ENCODE measurements around the gene ZNF445. TPM values are rescaled to one million over a fixed set of nuclear protein-coding genes. Genes with fewer than 3 reads are reported as not detected.

ZNF445 gene
- total and polyA plus RNA-seq, 9 of the 15 experiments (the other 6 are each of a cell fraction or from before 2014, with no cell fraction given) = 1.2 to 26.9 (median 10.6) TPM

DNA sequence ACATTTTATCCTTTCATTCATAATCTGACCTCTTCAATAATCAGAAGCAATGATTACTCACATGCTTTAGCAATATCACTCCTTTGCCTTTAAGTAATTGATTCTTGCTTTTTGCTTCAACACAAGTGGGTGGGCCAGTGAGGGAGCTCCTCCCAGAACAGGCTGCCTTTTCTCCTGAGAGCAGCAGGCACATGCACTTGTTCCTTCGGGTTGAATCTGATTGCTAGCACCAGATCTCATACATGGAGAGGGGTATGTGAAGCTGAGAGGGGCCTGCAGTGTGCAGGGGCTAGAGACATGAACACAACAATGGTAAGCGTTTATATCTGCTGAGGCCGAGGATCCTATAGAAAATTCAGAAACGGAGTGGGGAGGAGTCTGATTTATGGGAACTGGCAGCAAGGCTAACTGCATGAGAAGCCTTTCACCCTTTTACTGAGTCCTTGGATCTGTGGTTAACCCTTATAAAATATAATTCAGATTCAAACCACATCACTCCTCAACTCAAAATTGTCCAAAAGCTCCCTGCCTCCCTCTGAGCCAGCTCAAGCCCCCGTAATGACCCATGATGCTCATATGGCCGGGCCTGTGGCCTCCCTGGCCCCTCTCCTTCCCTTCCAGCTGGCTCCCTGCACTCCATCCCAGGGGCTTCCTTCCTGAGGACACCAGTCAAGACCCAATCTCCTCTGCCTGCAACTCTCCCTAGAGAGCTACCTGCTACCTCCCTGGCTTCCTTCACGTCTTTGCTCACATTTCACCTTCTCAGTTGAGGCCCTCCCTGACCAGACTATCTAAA lies 32.4 kb downstream of the ZNF445 start:
- DNase-seq (ENCODE audit: extremely low read depth in 1 of 4, low spot score in 3 of 4) (no peak), FAIRE-seq (no peak), ATAC-seq (no peak)
- BruUV-seq (replicated peaks) = no TSS peak
- in situ Hi-C loops (cut with MboI) (no loop called here), intact Hi-C loops (cut with micrococcal nuclease) (no loop called here)
- H3K4me1 ChIP-seq (replicated peaks in 1 of 2; ENCODE audit: control insufficient read depth in 2 of 2, insufficient read depth in 2 of 2, low read length in 2 of 2) = peaks cover 14 to 20% of the 10 kb centered on the region in 2 experiments
- no peak overlapping the region for H3K4me3 ChIP-seq
- H4K20me1 ChIP-seq (replicated peaks; ENCODE audit: control insufficient read depth, insufficient read depth, low read length) = no peaks in the 10 kb centered on the region
- no peaks in the 10 kb centered on the region for H3K9me1 ChIP-seq (ENCODE audit: control insufficient read depth, insufficient read depth, low read length)
- peaks cover 81% of the 10 kb centered on the region for H3K36me3 ChIP-seq (ENCODE audit: control insufficient read depth, insufficient read depth, low read length)
- 82% methylated on average over 7 of the region's 7 CpGs for WGBS (ENCODE audit: insufficient coverage, low coverage, missing lambda C conversion rate)
- H3K27ac ChIP-seq (ENCODE audit: extremely low read depth, low read depth, low read length) = no peak overlapping the region
- ChIA-PET POLR2A (interaction anchor here (0.6 to 2.7 kb wide), 5 partner anchors 9 to 66 kb away, joined by 3 to 10 read pairs (median 3); no protein-coding TSS in a partner anchor), CTCF (ENCODE audit: low intra/inter-chr PET ratio) (no interaction called here)
- H2AFZ ChIP-seq (ENCODE audit: low read depth, low read length) = no peak overlapping the region
- H3K9me3 ChIP-seq (replicated peaks; ENCODE audit: control insufficient read depth, insufficient read depth, low read depth, low read length) = peaks cover 16% of the 10 kb centered on the region; the same call in 1 of the 2 replicates
- H3K79me2 ChIP-seq (ENCODE audit: control insufficient read depth, insufficient read depth, low read length) = peaks cover 2% of the 10 kb centered on the region; the same call in 1 of the 3 replicates
- H3K4me2 ChIP-seq (ENCODE audit: insufficient read depth, low read length) = no peak overlapping the region
- no peaks in the 10 kb centered on the region for H3K27me3 ChIP-seq (ENCODE audit: control insufficient read depth in 2 of 2, insufficient read depth in 2 of 2, low read length in 2 of 2)
- H3K9ac ChIP-seq (ENCODE audit: insufficient read depth in 1 of 2, low read depth in 2 of 2, low read length in 2 of 2) = peak overlapping the region in 1 of 2 experiments; percentile 37; a peak in 1 of 4 replicates
- TF ChIP-seq, protein P1, sequence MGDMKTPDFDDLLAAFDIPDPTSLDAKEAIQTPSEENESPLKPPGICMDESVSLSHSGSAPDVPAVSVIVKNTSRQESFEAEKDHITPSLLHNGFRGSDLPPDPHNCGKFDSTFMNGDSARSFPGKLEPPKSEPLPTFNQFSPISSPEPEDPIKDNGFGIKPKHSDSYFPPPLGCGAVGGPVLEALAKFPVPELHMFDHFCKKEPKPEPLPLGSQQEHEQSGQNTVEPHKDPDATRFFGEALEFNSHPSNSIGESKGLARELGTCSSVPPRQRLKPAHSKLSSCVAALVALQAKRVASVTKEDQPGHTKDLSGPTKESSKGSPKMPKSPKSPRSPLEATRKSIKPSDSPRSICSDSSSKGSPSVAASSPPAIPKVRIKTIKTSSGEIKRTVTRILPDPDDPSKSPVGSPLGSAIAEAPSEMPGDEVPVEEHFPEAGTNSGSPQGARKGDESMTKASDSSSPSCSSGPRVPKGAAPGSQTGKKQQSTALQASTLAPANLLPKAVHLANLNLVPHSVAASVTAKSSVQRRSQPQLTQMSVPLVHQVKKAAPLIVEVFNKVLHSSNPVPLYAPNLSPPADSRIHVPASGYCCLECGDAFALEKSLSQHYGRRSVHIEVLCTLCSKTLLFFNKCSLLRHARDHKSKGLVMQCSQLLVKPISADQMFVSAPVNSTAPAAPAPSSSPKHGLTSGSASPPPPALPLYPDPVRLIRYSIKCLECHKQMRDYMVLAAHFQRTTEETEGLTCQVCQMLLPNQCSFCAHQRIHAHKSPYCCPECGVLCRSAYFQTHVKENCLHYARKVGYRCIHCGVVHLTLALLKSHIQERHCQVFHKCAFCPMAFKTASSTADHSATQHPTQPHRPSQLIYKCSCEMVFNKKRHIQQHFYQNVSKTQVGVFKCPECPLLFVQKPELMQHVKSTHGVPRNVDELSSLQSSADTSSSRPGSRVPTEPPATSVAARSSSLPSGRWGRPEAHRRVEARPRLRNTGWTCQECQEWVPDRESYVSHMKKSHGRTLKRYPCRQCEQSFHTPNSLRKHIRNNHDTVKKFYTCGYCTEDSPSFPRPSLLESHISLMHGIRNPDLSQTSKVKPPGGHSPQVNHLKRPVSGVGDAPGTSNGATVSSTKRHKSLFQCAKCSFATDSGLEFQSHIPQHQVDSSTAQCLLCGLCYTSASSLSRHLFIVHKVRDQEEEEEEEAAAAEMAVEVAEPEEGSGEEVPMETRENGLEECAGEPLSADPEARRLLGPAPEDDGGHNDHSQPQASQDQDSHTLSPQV (IDR thresholded peaks at IDR 0.05) = no peak
- TF ChIP-seq, protein P2, sequence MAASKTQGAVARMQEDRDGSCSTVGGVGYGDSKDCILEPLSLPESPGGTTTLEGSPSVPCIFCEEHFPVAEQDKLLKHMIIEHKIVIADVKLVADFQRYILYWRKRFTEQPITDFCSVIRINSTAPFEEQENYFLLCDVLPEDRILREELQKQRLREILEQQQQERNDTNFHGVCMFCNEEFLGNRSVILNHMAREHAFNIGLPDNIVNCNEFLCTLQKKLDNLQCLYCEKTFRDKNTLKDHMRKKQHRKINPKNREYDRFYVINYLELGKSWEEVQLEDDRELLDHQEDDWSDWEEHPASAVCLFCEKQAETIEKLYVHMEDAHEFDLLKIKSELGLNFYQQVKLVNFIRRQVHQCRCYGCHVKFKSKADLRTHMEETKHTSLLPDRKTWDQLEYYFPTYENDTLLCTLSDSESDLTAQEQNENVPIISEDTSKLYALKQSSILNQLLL (CRISPR knock-in tag; IDR thresholded peaks at IDR 0.05; ENCODE audit: borderline replicate concordance) = no peak
- TF ChIP-seq ZNF507 (tag; conservative IDR thresholded peaks at IDR 0.05) (no peak), STAG1 (CRISPR knock-in tag; IDR thresholded peaks at IDR 0.05; ENCODE audit: borderline replicate concordance) (no peak), NR4A1 (CRISPR knock-in tag; IDR thresholded peaks at IDR 0.05) (no peak), NR4A1 (tag; IDR thresholded peaks at IDR 0.05) (no peak), MTA3 (IDR thresholded peaks at IDR 0.05; ENCODE audit: borderline replicate concordance) (no peak)
- TF ChIP-seq, protein P3, sequence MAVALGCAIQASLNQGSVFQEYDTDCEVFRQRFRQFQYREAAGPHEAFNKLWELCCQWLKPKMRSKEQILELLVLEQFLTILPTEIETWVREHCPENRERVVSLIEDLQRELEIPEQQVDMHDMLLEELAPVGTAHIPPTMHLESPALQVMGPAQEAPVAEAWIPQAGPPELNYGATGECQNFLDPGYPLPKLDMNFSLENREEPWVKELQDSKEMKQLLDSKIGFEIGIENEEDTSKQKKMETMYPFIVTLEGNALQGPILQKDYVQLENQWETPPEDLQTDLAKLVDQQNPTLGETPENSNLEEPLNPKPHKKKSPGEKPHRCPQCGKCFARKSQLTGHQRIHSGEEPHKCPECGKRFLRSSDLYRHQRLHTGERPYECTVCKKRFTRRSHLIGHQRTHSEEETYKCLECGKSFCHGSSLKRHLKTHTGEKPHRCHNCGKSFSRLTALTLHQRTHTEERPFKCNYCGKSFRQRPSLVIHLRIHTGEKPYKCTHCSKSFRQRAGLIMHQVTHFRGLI (CRISPR knock-in tag; IDR thresholded peaks at IDR 0.05) = no peak
- TF ChIP-seq, protein P4, sequence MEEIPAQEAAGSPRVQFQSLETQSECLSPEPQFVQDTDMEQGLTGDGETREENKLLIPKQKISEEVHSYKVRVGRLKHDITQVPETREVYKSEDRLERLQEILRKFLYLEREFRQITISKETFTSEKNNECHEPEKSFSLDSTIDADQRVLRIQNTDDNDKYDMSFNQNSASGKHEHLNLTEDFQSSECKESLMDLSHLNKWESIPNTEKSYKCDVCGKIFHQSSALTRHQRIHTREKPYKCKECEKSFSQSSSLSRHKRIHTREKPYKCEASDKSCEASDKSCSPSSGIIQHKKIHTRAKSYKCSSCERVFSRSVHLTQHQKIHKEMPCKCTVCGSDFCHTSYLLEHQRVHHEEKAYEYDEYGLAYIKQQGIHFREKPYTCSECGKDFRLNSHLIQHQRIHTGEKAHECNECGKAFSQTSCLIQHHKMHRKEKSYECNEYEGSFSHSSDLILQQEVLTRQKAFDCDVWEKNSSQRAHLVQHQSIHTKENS (CRISPR knock-in tag; IDR thresholded peaks at IDR 0.05) = no peak
- TF ChIP-seq, protein P5, sequence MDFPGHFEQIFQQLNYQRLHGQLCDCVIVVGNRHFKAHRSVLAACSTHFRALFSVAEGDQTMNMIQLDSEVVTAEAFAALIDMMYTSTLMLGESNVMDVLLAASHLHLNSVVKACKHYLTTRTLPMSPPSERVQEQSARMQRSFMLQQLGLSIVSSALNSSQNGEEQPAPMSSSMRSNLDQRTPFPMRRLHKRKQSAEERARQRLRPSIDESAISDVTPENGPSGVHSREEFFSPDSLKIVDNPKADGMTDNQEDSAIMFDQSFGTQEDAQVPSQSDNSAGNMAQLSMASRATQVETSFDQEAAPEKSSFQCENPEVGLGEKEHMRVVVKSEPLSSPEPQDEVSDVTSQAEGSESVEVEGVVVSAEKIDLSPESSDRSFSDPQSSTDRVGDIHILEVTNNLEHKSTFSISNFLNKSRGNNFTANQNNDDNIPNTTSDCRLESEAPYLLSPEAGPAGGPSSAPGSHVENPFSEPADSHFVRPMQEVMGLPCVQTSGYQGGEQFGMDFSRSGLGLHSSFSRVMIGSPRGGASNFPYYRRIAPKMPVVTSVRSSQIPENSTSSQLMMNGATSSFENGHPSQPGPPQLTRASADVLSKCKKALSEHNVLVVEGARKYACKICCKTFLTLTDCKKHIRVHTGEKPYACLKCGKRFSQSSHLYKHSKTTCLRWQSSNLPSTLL (IDR thresholded peaks at IDR 0.05) = no peak

All from K562 (cell line).